ENCODE results near the gene SOHLH1. TPM values are rescaled to one million over a fixed set of nuclear protein-coding genes. Genes with fewer than 3 reads are reported as not detected.

Gene SOHLH1
- total RNA-seq, 1 donor: not detected

DNA sequence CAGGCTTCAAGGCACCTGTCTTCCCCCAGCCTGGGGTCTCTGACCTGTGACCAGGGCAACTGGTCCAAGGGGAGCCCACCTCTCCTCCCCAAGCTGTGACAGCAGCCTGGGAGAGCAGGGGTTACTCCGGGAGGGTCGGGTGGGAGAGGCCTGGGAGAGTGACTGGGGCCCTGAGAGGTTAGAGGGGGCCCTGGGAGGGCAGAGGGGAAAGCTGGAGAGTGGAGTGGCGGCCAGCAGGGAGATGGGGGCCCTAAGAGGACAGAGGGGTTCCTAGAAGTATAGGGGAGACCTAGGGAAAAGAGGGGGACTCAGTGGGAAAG lies 35.9 kb downstream of the SOHLH1 start:
- TF ChIP-seq, protein P1, sequence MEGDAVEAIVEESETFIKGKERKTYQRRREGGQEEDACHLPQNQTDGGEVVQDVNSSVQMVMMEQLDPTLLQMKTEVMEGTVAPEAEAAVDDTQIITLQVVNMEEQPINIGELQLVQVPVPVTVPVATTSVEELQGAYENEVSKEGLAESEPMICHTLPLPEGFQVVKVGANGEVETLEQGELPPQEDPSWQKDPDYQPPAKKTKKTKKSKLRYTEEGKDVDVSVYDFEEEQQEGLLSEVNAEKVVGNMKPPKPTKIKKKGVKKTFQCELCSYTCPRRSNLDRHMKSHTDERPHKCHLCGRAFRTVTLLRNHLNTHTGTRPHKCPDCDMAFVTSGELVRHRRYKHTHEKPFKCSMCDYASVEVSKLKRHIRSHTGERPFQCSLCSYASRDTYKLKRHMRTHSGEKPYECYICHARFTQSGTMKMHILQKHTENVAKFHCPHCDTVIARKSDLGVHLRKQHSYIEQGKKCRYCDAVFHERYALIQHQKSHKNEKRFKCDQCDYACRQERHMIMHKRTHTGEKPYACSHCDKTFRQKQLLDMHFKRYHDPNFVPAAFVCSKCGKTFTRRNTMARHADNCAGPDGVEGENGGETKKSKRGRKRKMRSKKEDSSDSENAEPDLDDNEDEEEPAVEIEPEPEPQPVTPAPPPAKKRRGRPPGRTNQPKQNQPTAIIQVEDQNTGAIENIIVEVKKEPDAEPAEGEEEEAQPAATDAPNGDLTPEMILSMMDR (IDR thresholded peaks at IDR 0.05; ENCODE audit: insufficient read depth, low read depth, low read length): no peak
- no peak overlapping the region for H3K4me3 ChIP-seq (ENCODE audit: low read depth, low read length)
- DNase-seq (ENCODE audit: low read depth): no peak

DNA sequence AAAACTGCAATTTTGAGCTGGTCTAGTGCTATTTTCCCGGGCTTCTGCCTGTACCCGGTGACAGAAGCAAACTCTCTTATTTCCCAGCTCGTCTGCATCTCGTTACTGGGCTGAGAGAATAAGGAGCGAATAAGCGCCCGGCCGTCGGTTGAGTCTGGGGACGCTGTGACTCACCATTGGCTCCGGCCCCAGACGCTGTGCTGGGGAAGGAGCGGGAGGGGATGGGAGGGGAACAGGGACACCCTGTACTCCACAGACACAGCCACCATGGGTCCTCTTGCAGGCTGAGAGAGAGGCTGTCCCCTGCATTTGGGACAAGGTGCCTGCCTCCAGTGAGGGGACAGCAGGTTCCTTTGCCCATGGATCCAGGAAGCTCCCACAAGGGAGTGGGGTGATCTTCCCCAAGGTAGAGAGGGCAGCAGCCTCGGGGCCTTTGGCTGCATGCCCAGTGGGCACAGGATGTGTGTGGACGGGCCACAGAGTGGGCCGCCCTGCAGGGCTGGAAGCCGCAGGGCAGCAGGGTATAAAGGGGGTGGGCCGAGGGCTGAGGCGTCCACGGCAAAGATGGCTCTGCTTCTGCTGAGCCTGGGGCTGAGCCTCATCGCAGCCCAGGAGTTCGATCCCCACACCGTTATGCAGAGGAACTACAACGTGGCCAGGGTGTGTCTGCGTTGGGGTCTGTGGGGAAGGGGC lies 36.4 kb downstream of the SOHLH1 start, which contains the start of gene LCN9:
TSS of gene LCN9 (plus strand) at position 552 of the 693 bp plus-strand sequence. CDS start at position 565, 13 bp downstream.
- TF ChIP-seq, protein P1 (IDR thresholded peaks at IDR 0.05; ENCODE audit: insufficient read depth, low read depth, low read length): no peak
- no peak for DNase-seq (ENCODE audit: low read depth)
- H3K4me3 ChIP-seq (ENCODE audit: low read depth, low read length): no peak within 1 kb of the TSS

DNA sequence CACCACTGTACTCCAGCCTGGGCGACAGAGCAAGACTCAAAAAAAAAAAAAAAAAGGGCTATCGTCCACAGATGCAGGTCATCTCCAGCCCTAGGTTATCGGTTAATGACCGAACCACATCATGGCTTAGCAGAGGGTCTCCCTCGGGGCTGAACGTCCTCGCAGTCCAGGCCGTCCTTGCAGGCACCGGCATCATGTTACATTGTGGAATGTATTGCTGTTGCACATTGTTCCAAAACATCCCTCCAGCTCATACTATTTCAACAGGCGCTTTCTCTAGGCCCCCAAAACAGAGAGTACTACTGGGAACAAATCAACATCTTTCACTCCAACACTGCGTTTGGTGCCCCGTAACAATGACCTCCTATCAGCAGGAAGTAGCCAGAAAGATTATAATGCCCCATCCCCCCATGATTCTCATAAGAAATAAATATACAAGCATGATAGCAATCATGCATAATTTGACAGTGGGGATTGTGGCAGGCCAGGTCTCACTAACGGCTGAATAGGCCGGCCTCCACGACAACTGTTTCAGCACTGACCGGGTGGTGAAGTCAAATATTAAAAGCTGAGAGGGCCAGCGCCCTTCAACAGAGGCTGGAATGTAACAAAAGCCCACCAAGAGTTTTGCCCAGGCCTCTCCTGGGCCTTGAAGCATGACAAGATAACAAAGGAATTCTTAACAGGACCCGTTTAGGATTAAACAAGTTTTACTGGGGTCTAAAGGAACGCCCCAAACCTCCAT lies 37.3 kb downstream of the SOHLH1 start:
- no peak overlapping the region for H3K4me3 ChIP-seq (ENCODE audit: low read depth, low read length)
- peak; percentile 1 for DNase-seq (ENCODE audit: low read depth)
- TF ChIP-seq, protein P1 (IDR thresholded peaks at IDR 0.05; ENCODE audit: insufficient read depth, low read depth, low read length): no peak

DNA sequence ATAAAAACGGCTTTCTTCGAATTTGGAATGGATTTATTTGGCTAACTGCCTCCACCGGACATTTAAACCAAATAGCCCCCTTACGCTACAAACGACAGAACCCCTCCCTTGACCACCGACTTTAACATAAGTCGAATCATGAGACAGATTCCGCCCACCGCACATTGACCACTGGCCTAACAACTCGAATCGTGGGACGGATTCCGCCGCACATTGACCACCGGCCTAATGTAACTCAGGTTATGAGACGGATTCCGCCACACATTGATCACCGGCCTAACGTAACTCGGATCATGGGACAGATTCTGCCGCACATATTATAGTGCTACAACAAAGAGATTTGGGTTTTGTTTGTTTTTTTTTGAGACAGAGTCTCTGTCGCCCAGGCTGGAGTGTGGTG lies 38.9 kb downstream of the SOHLH1 start:
- no peak for DNase-seq (ENCODE audit: low read depth)
- H3K4me3 ChIP-seq (ENCODE audit: low read depth, low read length): no peak overlapping the region
- TF ChIP-seq, protein P1 (IDR thresholded peaks at IDR 0.05; ENCODE audit: insufficient read depth, low read depth, low read length): no peak

DNA sequence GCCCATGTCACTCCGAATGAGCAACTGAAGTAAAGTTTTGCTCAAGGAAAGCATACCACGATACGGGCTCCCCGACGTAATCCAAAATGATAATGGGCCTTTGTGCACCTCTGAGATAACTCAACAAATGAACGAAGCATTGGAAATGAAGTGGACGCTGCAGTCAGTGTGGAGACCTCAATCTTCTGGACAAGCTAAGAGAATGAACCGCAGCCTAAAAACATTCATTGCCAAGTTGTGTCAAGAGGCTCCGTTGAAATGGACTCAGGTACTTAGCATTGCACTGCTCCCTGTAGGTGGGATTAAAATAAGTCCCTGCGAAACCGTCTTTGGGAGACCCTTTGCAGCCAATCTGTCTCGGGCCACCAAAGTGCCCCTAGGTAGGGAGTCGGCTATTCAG lies 40.0 kb downstream of the SOHLH1 start:
- TF ChIP-seq, protein P1 (IDR thresholded peaks at IDR 0.05; ENCODE audit: insufficient read depth, low read depth, low read length): no peak
- H3K4me3 ChIP-seq (ENCODE audit: low read depth, low read length): no peak overlapping the region
- DNase-seq (ENCODE audit: low read depth): no peak

DNA sequence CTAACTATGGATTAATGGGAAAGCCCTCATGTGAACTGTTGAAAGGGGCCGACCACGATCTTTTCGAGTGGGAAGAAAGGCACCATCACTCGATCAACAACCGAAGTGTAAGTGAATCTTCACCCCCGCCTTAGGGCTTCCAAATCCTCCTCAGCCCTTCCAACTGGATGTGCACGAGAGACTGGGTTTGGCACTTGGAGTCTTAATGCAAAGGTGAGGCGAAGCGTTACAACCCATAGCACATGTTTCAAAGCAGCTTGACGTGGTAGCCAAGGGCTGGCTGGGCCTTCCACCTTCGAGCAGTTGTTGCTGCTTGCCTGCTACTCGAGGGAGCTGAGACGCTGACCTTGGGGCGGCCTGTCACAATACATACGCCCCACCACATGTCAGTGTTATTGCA lies 41.9 kb downstream of the SOHLH1 start:
- no peak overlapping the region for H3K4me3 ChIP-seq (ENCODE audit: low read depth, low read length)
- DNase-seq (ENCODE audit: low read depth): no peak
- TF ChIP-seq, protein P1 (IDR thresholded peaks at IDR 0.05; ENCODE audit: insufficient read depth, low read depth, low read length): no peak

Measured in fibroblast of villous mesenchyme (primary cell).